CD4-positive, alpha-beta T cell treated with Interleukin-4 for 1 hour (primary cell): Measurements from ENCODE around the gene MAGI2.

ENCODE experiments used
- DNase-seq, 2 donors: peaks; one replicate each; pipeline ENCODE4 v3.0.0-alpha.2; 2020 to 2022

MAGI2 gene

DNA sequence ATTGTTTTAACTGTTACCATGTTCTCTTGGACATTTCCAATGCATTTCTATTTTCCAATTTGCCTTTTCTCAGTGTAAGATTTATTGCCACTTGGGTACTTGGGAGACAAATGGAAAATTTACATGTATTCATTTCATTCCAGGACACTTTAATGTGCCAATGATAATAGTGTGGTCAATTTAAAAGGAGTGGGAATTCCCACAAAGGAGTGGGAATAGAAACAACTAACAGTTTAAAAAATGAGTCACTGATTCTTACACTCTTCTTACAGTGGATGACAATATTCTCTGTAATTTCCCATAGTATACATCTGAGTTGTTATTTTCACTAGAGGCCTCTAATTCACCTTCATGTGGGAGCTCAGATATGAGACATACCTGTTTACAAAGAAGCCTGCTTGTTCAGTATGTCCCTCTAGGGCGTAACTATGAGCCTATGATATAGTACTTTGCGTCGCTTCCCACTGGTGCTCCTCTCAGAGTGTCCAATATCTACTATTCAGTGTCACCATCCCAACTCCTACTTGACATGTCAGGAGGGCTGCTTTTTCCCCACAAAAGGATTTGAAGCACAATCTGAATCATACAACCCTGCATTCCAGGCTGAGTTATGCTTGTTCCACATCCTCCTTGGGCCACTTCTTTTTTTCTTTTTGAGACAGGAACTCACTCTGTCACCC is 1353.6 kb downstream of the MAGI2 start:
- DNase-seq = no peak

DNA sequence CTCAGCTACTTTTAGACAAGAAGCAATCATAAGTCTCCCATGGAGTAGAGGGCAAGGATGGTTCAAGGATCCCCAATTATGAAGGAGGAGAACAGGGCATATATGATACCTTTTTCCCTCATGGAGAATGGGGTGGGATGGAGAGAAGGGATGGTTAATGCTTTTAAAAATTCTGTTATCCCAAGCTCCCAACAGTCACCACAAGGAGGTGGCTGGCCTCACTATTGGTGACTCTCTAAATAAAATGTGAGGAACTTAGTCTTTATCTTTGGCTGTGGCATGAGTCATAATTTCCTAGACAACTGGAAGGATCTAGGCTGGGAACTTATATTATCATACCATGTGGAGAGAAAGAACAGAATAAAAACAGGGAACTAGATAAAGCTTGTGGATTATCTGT is 1357.9 kb downstream of the MAGI2 start:
- no peak for DNase-seq

DNA sequence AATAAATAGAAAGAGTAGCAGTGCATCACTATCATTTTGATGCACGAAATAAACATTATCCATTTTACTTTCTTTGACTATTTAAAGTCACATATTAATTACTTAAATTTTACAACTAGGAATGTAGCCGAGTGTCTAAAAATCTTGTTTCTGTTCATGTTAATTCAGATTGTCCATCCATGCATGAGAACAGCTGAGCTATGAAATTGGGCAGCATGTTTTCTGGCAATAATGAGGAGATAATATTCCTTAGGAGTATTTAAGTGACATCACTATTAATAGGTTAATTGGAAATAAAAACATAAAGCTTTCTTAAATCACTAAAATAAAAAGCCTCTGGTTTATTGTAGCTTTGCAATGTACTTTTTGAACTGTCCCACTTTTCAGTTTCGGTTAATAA is 1361.1 kb downstream of the MAGI2 start:
- DNase-seq = no peak

DNA sequence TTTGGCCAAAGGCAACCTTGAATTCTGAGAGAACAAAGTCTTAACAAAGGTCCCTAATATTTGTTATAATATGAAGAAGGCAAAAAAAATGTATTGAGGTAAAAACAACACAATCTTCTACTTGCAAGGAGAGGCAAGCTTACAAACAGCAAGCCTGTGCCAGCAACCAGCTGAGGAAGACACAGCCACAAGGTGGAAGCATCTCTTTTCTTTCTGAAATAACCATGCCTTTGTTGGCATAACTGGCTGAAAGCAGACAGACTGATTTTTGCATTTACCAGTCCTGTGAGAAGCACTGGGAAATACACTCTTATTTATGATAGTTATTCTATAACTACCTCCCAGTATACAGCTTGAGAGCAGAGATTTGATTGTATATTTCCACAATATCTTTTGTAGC is 1362.9 kb downstream of the MAGI2 start:
- no peak for DNase-seq

DNA sequence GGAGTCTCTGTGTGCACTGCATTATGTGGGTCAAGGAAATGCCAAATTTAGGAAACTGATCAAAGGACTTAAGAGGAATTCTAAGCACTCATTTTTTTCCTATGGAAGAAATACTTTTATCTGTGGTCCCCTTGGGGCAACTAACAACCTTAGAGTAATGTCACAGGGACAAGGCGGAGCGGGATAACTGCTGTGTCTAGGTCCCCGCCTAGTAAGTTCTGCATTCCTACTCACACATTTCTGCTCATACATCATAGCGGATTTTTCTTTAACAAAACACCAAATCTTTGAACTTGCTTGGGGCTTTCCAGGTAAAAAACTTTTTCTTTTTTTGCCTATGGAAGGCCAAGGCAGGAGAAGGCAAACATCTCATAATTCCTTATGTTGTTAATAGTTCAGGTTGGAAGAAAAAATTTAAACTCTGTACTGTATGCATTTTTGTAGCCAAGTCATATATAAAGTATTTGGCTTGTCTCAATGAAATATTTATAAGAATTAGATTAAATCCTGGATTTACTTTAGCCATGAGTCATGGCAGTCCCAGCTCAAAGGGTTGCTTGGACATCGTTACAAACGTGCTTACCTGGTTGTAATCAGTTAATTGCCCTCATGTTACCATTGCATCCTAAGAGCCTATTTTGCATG is 1369.9 kb downstream of the MAGI2 start:
- no peak for DNase-seq

DNA sequence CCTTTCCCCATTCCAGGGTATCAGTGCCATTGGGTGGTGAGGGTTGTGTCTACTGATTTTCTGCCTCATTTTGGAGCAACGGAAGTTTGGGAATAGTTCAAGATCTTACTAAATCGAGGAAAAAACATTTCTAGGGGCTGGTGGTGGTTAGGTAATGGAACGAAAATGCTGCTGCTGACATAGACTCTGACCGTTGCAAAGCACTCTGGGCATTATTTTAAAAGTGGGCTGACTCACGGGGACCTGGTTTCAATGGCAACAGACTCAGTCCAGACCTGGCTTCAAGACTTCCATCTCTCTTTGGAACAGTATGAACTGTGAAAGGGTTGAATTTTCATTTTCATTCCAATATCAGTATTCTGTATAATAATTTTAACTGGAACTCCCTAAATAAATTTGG is 1370.9 kb downstream of the MAGI2 start:
- DNase-seq = no peak

DNA sequence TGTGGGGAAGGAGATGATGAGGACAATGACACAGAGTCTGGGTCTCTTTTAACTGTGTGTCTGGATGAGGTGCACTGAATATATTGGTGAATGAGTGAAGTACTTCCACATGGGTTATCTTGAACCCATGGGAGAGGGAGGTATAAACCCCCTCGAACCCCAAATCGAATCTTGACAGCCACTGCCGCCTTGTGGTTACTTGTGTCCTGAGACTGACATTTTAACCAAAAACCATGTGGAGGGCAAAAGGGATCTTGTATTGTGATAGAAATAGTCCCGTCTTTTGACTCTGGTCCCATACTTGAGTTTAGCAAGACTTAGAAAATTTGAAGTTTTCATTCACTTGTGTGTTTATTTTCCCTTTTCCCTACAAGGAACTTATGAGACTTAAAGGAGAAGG is 1371.6 kb downstream of the MAGI2 start:
- DNase-seq = no peak

DNA sequence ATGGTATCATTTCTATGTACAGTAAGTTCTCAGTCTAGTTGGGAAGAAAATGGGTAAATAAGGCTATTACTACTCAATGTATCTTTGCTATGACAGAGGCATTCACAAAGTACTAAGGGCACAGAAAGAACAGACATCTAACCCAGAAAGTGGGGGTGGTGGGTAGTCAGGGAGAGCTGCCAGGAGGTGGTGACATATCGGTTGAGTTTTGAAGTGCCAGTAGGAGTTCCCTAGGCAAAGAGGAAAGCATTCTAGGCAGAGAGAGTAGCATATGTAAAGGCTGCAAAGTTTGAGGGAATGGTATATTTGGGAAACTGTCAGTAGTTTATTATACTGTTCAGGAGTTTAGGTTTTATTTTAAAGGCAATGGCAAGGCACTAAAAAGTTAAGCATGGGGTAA is 1372.1 kb downstream of the MAGI2 start:
- DNase-seq = no peak

DNA sequence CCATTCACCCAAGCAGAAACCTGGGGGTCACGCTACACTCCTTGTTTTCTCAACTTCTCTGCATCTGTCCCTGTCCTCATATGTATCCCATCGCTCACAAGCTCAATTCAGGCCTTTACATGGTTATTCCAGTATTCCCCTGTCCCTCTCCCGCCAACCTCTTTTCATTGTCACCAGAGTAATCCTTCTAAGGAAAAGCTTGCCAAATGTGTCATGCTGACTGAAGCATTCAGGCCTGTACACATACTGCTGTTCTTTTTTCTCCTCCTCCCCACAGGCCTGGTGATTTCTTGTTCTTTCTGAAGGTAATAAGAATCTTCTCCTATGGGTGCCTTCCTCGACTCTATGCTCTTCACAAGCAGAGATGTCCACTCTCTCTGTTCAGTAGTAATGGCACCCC is 1372.7 kb downstream of the MAGI2 start:
- DNase-seq = no peak

DNA sequence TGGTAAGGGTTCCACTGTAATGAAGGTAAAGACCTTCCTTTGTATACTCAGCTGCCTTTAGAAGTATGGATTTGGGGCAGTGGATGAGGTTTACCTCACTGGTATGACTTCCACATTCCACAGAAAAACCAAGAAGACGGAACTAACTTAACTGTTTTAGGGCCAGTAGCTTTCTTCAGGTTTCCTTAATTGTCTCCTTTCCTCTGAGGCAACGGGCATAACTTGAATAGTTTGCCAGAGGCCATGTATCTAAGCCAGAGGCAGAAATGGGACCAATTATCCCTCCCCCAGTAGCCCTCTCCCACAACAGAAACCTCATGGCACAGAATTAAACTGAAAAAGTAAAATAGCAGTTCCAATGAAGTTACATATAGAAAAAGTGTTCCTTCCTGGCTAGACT is 1373.2 kb downstream of the MAGI2 start:
- DNase-seq = no peak

DNA sequence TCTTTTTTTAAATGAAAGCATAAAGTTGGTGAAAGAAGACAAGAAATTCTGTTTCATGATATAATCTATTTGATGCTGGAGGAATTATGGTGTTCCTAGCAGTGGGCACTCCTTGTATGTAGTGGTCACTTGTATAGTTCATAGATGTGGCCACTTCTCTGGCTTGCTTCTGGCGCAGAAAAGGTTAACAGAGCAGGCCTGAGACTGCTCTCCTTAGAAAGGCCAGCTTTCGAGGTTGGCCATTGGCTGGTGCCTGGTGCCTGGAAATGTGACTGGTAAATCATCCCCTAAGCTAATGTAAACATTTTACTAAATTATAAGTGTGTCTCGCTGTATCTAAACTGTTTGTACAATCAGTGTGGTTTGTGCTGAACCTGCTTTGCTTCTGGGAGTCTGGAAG is 1378.8 kb downstream of the MAGI2 start:
- DNase-seq = no peak

DNA sequence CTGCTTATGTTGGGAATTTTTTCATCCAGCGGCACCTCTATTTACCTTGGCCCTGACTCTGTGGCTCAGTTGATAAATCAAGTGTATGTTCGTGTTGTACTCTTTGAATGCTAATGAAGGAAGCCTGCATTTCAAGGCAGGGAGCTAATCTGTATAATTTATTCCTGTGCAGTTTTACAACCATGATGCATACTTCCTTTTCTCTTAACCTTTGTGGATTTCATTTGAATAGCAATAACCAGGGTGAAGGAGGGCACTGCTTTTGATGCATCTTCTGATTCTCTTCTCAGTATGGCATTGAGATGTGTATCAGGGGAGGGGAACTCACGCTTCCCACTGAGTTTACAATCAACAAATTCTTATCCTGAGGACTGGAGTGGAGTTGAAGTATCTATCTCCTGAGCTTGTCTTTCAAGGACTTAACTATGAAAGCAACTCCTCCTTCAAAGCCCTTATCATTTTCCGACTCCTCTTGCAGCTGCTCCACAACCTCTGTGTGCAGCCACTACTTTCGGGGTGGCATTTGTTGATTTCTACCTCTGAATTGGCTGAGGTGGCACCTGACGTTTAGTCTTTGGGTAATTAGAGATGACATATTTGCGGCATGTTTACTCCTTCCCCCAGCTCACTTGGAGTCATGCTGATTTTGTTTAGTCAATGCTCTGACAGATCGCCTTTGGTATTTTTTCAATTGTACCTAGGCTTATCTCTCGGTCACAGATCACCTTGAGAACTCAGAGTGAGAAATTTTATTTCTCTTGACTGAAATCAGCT is 1379.7 kb downstream of the MAGI2 start:
- DNase-seq = no peak

DNA sequence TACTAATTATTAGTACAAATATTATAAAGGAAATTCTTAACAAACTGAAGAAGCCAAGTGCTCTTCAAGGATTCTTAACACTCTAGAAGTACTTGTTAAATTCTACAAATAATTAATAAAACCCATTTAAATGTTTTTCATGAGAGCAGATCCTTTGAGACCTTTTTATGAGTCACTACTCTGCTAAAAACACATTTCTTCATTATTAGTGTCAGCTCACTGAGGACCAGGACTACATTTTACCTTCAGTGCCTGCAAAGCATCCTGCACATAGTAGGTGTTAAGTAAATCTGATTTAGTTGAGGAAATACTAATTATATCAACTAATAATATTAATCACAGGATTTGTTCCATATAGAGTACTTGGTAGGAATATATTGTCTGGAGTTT is 1381.3 kb downstream of the MAGI2 start:
- no peak for DNase-seq

DNA sequence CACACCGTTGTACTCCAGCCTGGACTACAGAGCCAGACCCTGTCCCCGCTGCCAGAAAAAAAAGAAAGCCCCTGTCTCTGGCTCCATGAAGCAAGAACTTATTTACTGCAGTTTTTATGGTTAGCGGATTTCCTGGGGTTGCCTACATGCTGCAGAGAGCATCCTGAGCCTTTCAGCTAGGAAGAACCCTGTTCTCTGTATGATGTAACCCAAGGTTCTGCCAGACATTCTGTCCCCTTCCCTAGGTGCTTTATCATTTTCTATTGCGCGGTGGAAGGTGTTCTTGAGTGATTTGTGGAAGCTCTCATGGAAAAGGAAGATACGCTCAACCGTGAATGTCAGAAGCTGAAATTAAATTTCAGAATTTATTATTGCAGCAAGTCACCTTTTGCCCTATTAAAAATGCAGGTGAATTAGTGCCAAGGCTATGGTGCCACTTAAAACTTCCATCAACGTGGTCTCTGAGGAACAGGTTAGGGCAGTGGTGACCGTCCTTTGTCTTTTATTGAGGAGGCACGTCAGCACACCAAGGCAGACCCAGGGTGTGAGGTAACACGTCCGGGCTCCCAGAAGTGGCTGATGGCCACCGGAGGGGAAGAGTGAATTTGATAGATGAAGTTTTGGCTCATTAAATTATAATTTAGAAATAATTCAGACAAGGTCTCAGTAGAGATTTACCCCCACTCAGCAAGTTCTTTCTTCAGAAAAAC is 1381.8 kb downstream of the MAGI2 start:
- no peak for DNase-seq

DNA sequence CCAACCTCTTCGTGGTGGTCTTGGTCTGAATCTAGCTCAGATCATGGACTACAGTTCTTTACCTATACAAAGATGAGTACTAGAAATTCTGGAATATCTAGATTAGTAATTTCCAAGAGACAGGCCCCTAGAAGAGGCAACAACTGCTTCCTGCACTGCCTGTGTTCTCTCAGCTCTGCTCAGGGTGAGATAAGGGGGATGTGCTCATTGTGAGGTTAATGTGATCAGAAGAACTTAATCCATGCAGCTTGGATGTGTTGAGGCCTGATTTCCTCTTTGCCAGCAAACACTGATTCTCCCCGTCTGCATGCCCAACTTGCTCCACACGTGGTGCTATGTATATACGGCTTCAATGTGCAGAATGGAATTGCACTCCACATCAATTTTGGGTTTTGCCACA is 1386.9 kb downstream of the MAGI2 start:
- no peak for DNase-seq

DNA sequence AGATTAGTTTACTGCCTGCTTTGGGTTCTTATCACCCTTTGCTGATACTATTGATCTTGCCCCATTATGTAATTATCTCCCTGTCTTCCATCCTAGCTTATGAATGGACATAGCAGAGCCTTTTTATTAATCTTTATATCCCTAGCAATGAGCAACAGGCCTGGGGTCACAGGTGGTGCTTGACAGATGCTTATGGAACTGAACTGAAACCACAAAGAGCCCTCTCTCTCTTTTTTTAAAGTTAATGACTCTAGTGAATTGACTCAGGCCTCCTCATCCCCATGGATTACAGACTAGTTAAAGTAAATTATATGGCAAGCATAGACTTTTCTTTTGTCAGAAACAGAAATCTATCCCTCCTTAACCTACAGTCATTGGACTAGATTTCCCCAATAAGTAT is 1389.7 kb downstream of the MAGI2 start:
- DNase-seq = no peak

DNA sequence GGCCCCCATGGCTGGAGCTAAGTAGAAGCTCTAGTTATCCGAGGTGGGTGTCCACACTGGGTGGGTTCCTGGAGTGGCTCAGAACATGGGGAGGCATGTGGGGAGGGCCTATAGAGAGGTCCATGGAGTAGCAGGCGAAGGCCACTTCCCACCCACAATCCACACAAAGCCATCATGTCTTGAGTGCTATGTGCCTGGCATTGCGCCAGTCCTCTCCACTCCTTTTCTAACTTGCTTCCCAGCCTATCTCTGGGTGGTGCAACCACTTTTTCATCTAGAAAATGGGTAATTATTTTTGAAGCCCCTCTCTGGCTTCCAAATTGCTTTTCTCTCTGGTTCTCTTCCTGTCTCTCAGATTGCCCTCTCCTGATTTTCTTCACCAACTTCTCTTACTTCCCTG is 1391.3 kb downstream of the MAGI2 start:
- DNase-seq = no peak

DNA sequence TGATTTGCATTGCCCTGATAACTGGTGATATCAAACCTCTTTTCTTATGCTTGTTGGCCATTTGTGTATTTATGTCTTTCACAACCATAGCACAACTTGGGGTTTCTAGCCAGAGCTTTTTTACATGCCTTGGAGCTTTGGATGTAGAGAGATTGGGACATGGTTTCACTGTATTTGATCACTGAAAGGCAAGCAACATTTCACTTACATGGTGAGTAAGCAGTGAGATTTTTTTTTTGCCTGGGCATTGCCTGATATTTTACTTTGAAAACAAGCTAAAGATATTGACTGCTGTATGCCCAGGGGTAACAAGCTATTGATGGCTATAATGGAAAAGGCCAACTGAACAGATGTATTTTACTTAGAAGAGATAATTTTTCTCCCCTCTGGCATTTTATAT is 1395.9 kb downstream of the MAGI2 start:
- DNase-seq = no peak

DNA sequence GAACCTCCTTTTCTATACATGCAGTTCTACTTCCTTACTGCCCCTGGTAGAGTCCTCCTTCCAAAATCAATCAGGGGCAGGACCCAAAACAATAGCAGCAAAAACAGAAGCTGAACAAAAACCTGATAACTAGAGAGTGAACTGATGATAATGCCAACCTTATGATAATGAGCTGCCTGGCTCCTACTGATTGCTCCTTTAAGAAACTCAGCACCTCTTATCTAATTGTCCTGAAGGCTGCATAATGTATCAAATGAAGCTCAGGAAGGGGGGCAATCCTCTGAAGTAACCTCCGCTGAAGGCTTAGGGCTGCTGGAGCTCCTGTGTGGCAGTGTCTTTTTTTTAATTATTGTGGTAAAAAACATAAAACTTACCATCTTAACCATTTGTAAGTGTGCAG is 1397.9 kb downstream of the MAGI2 start:
- DNase-seq = no peak

DNA sequence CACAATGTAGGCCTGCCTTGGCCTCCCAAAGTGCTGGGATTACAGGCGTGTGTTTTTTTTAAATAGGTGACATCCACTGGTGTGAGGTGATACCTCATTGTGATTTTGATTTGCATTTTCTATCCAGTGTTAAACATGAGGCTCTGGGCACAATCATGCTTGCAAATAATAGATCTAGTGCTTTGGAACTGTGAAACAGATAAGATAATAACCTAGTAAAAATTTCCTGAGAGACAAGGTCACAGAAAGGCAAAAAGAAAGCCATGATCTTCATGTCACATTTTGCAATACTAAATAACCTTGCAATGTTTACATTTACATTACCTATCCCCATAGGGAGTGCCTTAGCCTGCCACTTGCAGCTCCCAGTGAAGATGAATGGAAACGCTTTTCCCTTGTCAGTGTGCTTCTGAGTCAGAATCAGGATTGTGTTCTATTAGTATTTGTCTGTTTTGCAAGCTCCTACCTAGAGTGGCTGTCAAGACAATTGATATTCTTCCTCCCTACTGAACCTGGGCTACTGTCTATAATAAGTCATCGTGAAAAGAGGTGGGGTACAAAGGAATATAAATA is 1398.4 kb downstream of the MAGI2 start:
- no peak for DNase-seq

DNA sequence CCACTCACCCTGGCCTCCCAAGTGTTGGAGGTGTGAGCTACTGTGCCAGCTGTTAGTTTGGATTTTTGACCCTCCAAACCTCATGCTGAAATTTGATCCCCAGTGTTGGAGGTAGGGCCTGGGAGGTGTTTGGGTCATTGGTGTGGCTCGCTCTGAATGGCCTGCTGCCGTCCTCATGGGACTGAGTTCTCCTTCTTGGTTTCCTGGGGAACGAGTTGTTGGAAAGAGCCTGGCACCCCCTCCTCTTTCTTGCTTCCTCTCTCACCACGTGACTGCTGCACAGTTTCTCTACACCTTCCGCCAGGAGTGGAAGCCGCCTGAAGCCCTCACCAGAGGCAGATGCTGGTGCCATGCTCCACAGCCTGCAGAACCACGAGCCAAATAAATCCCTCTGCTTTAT is 1401.4 kb downstream of the MAGI2 start:
- DNase-seq = no peak

DNA sequence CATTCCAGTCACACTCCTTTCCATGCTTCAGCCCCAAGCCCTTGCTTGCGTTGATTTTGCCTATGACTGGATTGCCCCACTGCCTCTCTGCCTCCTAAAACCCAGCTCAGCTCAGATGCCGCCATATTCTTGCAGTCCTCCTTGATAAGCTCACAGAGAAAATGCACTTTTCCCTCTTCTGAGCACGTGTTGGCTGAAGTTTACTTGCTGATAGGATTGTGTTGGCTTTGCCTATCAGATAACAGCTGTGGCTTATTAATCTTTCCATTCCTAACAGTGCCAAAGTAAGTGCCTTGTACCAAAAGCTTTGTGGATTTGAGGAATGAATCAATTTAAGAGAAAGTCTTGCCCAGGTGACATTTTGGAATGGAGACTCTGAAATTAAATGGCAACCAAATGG is 1405.7 kb downstream of the MAGI2 start:
- no peak for DNase-seq

DNA sequence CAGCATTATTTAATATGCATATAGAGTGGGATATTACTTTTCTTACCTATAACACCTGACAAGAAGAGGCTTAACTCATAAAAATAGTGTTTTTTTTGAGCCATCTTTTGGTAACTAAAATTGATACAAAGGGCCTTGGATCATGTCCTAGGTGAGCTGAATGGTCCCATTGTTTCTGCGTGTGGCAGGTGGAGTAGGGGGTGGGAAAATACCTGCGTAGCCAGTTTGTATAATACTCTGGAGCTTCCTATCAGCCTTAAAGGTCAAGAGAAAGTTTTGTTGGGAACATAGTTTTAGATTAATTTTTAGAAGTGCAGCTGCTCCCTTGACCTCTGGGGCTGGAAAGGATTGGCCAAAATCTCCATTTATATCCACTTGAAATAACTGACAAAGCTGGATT is 1410.3 kb downstream of the MAGI2 start:
- DNase-seq = no peak
